HG03565 (cell line): ENCODE results near the gene NACAD.
"Not testable (repeated sequence)": the region's sequence is repeated elsewhere in the genome, so short reads cannot be mapped to it uniquely, and the experiment has no call there.

Source experiments
- ATAC-seq: cut with Tn5 transposase; IDR thresholded peaks from one replicate; pipeline ENCODE4 v1.9.1; 2021; ENCODE audit warnings: mild to moderate bottlenecking, moderate library complexity; ENCODE audit not compliant: unreplicated experiment

The NACAD gene

GRCh38 chr7:45061352-45061751, 27.4 kb downstream of the NACAD start:
- ATAC-seq: no peak

GRCh38 chr7:45060295-45060694, 28.5 kb downstream of the NACAD start:
- no peak for ATAC-seq

GRCh38 chr7:45057878-45058277, 30.9 kb downstream of the NACAD start:
- no peak for ATAC-seq

- ATAC-seq: no peak
These were observed 33.1 kb downstream of the NACAD start for GRCh38 chr7:45055594-45056219.

GRCh38 chr7:45055016-45055415, 33.8 kb downstream of the NACAD start:
- ATAC-seq: no peak

- ATAC-seq: no peak
These were observed 34.3 kb downstream of the NACAD start for GRCh38 chr7:45054442-45054841.

- ATAC-seq: no peak
These were observed 34.8 kb downstream of the NACAD start for GRCh38 chr7:45053941-45054340.

GRCh38 chr7:45053401-45053800, 35.4 kb downstream of the NACAD start:
- ATAC-seq: no peak

- no peak for ATAC-seq
These were observed 36.8 kb downstream of the NACAD start for GRCh38 chr7:45052011-45052410.

GRCh38 chr7:45050198-45050597, 38.6 kb downstream of the NACAD start:
- ATAC-seq: no peak

GRCh38 chr7:45048748-45049147, 40.0 kb downstream of the NACAD start:
- ATAC-seq: no peak

GRCh38 chr7:45044338-45044737, 44.4 kb downstream of the NACAD start:
- ATAC-seq: no peak

GRCh38 chr7:45039106-45039505, 49.7 kb downstream of the NACAD start:
- no peak for ATAC-seq

- no peak for ATAC-seq
These were observed 50.9 kb downstream of the NACAD start for GRCh38 chr7:45037876-45038275.

GRCh38 chr7:45036796-45037195, 52.0 kb downstream of the NACAD start:
- ATAC-seq: no peak

- no peak for ATAC-seq
These were observed 52.5 kb downstream of the NACAD start for GRCh38 chr7:45036317-45036716.

- ATAC-seq: no peak
These were observed 52.9 kb downstream of the NACAD start for GRCh38 chr7:45035893-45036292.

GRCh38 chr7:45035371-45035770, 53.4 kb downstream of the NACAD start:
- no peak for ATAC-seq

GRCh38 chr7:45034710-45035109, 54.1 kb downstream of the NACAD start:
- not testable (repeated sequence) for ATAC-seq

- ATAC-seq: no peak
These were observed 54.9 kb downstream of the NACAD start for GRCh38 chr7:45033931-45034290.

- ATAC-seq: no peak
These were observed 55.4 kb downstream of the NACAD start for GRCh38 chr7:45033261-45033930.

- no peak for ATAC-seq
These were observed 56.3 kb downstream of the NACAD start for GRCh38 chr7:45032421-45032820.

- no peak for ATAC-seq
These were observed 56.9 kb downstream of the NACAD start for GRCh38 chr7:45031829-45032228.
